IMR-90 (cell line): Measurements from ENCODE around the gene MIPEP. TPM values are rescaled to one million over a fixed set of nuclear protein-coding genes. Genes with fewer than 3 reads are reported as not detected.
A peak's percentile ranks its signal among the peaks of the same experiment; 100 is the strongest.

Source experiments
- ATAC-seq: fragments of 200-7000 bp; cut with Tn5 transposase; 2 replicates; pipeline ENCODE4 v1.9.1; 2020; ENCODE audit warnings: low read depth, mild to moderate bottlenecking, moderate library complexity
- BruUV-seq: library from RNA; stranded (reverse); fragments of 400-500 nt; replicated peaks from 2 replicates; lab custom pipeline; 2021; lab: Mats Ljungman, UMichigan
- CTCF ChIA-PET: fragments of 300-600 bp; formaldehyde crosslinking; extraction: SDS; loops from one replicate; lab custom pipeline; 2021; ENCODE audit warnings: antibody characterized with exemption; lab: Yijun Ruan, JAX
- POLR2A ChIA-PET: fragments of 300-600 bp; sonication (Branson Sonifier 250); formaldehyde crosslinking; loops from one replicate; lab custom pipeline; 2022; ENCODE audit warnings: antibody characterized with exemption; ENCODE audit not compliant: unreplicated experiment; lab: Charles Lee
- DNase-seq: peaks from one replicate; pipeline ENCODE4 v3.0.0; 2013
- H2AFZ ChIP-seq: replicated peaks from 2 replicates; pipeline ENCODE3; 2013; ENCODE audit warnings: low read length, mild to moderate bottlenecking; ENCODE audit not compliant: poor library complexity
- H2AK5ac ChIP-seq: 2 replicates; pipeline ENCODE4 v1.6.1; 2013; ENCODE audit warnings: low read depth, low read length, inconsistent platforms
- H2AK9ac ChIP-seq: replicated peaks from 2 replicates; pipeline ENCODE3; 2013; ENCODE audit warnings: mild to moderate bottlenecking, low read depth, low read length, moderate library complexity; ENCODE audit not compliant: poor library complexity
- H2BK120ac ChIP-seq: 2 replicates; pipeline ENCODE4 v1.6.1; 2013; ENCODE audit warnings: low read depth, low read length, inconsistent platforms
- H2BK15ac ChIP-seq: 3 replicates; pipeline ENCODE4 v1.6.1; 2013; ENCODE audit warnings: low read depth, low read length, inconsistent platforms
- H2BK20ac ChIP-seq: 2 replicates; pipeline ENCODE4 v1.6.1; 2013; ENCODE audit warnings: low read depth, mild to moderate bottlenecking, inconsistent platforms, low read length, moderate library complexity
- H2BK5ac ChIP-seq: 2 replicates; pipeline ENCODE4 v1.6.1; 2013; ENCODE audit warnings: mild to moderate bottlenecking, low read depth, low read length, inconsistent platforms; ENCODE audit not compliant: poor library complexity, severe bottlenecking
- H3K14ac ChIP-seq: replicated peaks from 2 replicates; pipeline ENCODE4 v1.6.1; 2013; ENCODE audit warnings: low read depth, low read length, inconsistent platforms
- H3K18ac ChIP-seq: 2 replicates; pipeline ENCODE4 v1.6.1; 2013; ENCODE audit warnings: low read depth, low read length, control low read depth
- H3K23ac ChIP-seq: 2 replicates; pipeline ENCODE4 v1.6.1; 2013; ENCODE audit warnings: low read depth, low read length, inconsistent platforms
- H3K27ac ChIP-seq: 2 replicates; pipeline ENCODE4 v1.5.1; 2013; ENCODE audit warnings: mild to moderate bottlenecking, control low read depth, low read length; ENCODE audit not compliant: insufficient read depth
- H3K27me3 ChIP-seq: 2 replicates; pipeline ENCODE4 v1.6.1; 2013; ENCODE audit warnings: low read length; ENCODE audit not compliant: control insufficient read depth, insufficient read depth
- H3K36me3 ChIP-seq: 2 replicates; pipeline ENCODE4 v1.6.1; 2013; ENCODE audit warnings: low read length, mixed read lengths; ENCODE audit not compliant: control insufficient read depth, insufficient read depth
- H3K4ac ChIP-seq: 2 replicates; pipeline ENCODE4 v1.6.1; 2013; ENCODE audit warnings: low read depth, low read length, inconsistent platforms
- H3K4me1 ChIP-seq: 2 replicates; pipeline ENCODE4 v1.6.1; 2013; ENCODE audit warnings: low read length, mixed read lengths; ENCODE audit not compliant: control insufficient read depth, insufficient read depth
- H3K4me2 ChIP-seq: 2 replicates; pipeline ENCODE4 v1.6.1; 2013; ENCODE audit warnings: low read depth, mild to moderate bottlenecking, control low read depth, low read length, moderate library complexity
- H3K4me3 ChIP-seq: 2 replicates; pipeline ENCODE4 v1.5.1; 2013; ENCODE audit warnings: low read depth, mild to moderate bottlenecking, control low read depth, low read length, moderate library complexity; ENCODE audit not compliant: insufficient read depth
- H3K56ac ChIP-seq: 2 replicates; pipeline ENCODE4 v1.6.1; 2013; ENCODE audit warnings: low read length, inconsistent platforms; ENCODE audit not compliant: insufficient read depth; ENCODE audit errors: extremely low read depth
- H3K79me1 ChIP-seq, 2 experiments: 2 replicates each; pipeline ENCODE4 v1.6.1; 2013; ENCODE audit warnings: low read length in 2 of 2, inconsistent platforms in 1 of 2, low read depth in 1 of 2
- H3K9ac ChIP-seq: 2 replicates; pipeline ENCODE4 v1.6.1; 2013; ENCODE audit warnings: low read depth, low read length, control low read depth
- H3K9me1 ChIP-seq: 2 replicates; pipeline ENCODE4 v1.6.1; 2013; ENCODE audit warnings: low read length, inconsistent platforms; ENCODE audit not compliant: insufficient read depth
- H3K9me3 ChIP-seq: 2 replicates; pipeline ENCODE4 v1.6.1; 2013; ENCODE audit warnings: low read length; ENCODE audit not compliant: control insufficient read depth, insufficient read depth
- H4K20me1 ChIP-seq: 2 replicates; pipeline ENCODE4 v1.6.1; 2013; ENCODE audit warnings: low read length, inconsistent platforms; ENCODE audit not compliant: insufficient read depth
- H4K5ac ChIP-seq: 2 replicates; pipeline ENCODE4 v1.6.1; 2013; ENCODE audit warnings: mild to moderate bottlenecking, low read depth, low read length, control low read depth
- H4K8ac ChIP-seq, 2 experiments: 2 replicates each; pipeline ENCODE4 v1.6.1; 2013; ENCODE audit warnings: low read depth in 2 of 2, low read length in 2 of 2, control low read depth in 1 of 2, inconsistent platforms in 1 of 2
- H4K91ac ChIP-seq: 2 replicates; pipeline ENCODE4 v1.6.1; 2013; ENCODE audit warnings: low read depth, low read length, inconsistent platforms; ENCODE audit not compliant: insufficient read depth
- CEBPB ChIP-seq: IDR thresholded peaks from 2 replicates; pipeline ENCODE4 v1.6.1; 2012; ENCODE audit warnings: low read depth, low read length, improper control_type of control experiment
- FOS ChIP-seq: fragments of 150-350 bp; IDR thresholded peaks from 2 replicates; pipeline ENCODE4 v1.6.1; 2016; ENCODE audit warnings: low read depth, low read length
- NFE2L2 ChIP-seq: fragments of 150-350 bp; IDR thresholded peaks from 2 replicates; pipeline ENCODE4 v1.6.1; 2016; ENCODE audit warnings: low read depth, mild to moderate bottlenecking, low read length
- POLR2A ChIP-seq: IDR thresholded peaks from 2 replicates; pipeline ENCODE4 v1.6.1; 2012; ENCODE audit warnings: mild to moderate bottlenecking, low read depth, low read length
- WGBS, 2 experiments: methylation state at CpG; one replicate each; pipeline versions ENCODE4 v1.1.5 to v1.1.7; 2013; ENCODE audit warnings: missing lambda C conversion rate in 2 of 2; ENCODE audit not compliant: insufficient read length in 1 of 2; ENCODE audit errors: extremely low coverage in 2 of 2; 5-methylcytosine and 5-hydroxymethylcytosine counted together
- dilution Hi-C: fragments of 300-500 bp; cut with HindIII; formaldehyde crosslinking; loops from one replicate; pipeline ENCODE4 v1.14.3; 2018; ENCODE audit warnings: low sequenced_read_pairs; ENCODE audit not compliant: unreplicated experiment
- in situ Hi-C: fragments of 300-500 bp; cut with MboI; formaldehyde crosslinking; loops from 3 replicates; pipeline ENCODE4 v1.14.3; 2019; ENCODE audit warnings: low sequenced_read_pairs, inconsistent platforms, mixed read lengths
- intact Hi-C: fragments of 100-400 bp; cut with micrococcal nuclease; formaldehyde crosslinking; loops from 2 replicates; pipeline ENCODE4 v1.10.0; 2022
- microRNA-seq, 2 experiments: library from miRNA; stranded (forward) in 1 of 2; unstranded in 1 of 2; fragments of 10-50 nt in 1 of 2; fragments of <30 nt in 1 of 2; gene quantifications in 1 of 2; microRNA quantifications in 1 of 2; one replicate each; pipeline versions ENCODE3 to v1.1.0; 2013 to 2020; ENCODE audit not compliant: insufficient read depth in 1 of 2, insufficient read length in 1 of 2, unreplicated experiment in 1 of 2
- polyA plus RNA-seq, 3 experiments: library from polyadenylated mRNA; depleted of rRNA; stranded (reverse); fragments of >200 nt; gene quantifications; 2 replicates each; pipeline ENCODE4 v1.2.3, GENCODE V29; 2012; ENCODE audit warnings: low replicate concordance in 1 of 3
- small RNA-seq, 5 experiments: library from RNA; depleted of rRNA; stranded (forward); fragments of <200 nt; gene quantifications; one replicate each; pipeline ENCODE3, GENCODE V24; 2012
- total RNA-seq: library from RNA; depleted of rRNA; stranded (reverse); fragments of >200 nt; gene quantifications from 2 replicates; pipeline ENCODE4 v1.2.3, GENCODE V29; 2012; rRNA removed
- TF ChIP-seq, protein P1 (sequence below): fragments of 150-350 bp; IDR thresholded peaks from 2 replicates; pipeline ENCODE4 v1.6.1; 2017; ENCODE audit warnings: mild to moderate bottlenecking, antibody characterized with exemption, low read length, low read depth

The MIPEP gene
- total and polyA plus RNA-seq, 2 of the 4 experiments (the other 2 are of a cell fraction) = 15.0 to 21.5 TPM

DNA sequence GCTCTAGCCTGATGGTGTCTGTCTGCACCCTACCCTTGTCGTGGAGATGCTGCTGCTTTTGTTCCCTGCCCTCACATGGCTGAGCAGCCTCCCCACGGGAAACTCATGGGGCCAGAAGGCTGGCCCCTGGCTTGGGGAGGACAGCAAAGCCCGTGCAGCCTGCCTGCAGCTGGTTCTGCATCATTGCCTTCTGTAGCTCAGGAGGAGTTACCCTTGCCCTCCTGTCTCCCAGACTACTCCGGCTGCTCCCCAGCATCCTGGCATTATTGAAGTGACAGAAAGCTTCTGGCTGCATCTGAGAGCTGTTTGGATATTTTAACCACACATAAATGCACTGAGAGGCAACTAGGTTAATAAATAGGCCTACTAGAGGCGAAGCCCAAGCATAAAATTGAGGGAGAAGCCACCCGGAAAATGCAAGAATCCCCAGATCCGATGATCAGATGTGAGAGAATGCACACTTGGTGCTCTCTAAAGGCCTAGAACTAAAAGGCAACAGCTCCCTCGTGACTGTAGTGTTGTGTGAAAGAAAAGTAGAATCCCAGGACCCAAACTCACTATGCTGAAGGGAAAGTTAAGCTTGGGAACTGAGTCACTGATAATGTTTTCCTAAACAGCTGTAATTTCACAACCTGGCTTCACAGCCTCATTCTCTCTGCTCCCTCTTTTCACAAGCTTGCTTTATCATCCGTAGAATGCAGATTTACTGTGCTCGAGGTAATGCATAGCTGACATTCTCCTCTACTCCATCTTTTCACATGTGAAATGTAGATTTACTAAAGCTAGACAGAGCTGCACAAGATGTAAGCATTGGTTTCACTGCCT is 208.1 kb downstream of the MIPEP start:
- peak; percentile 46 for TF ChIP-seq FOS
- peak; percentile 92 for TF ChIP-seq CEBPB
- peak; percentile 57; the same call in 1 of the 2 replicates for TF ChIP-seq NFE2L2
- TF ChIP-seq, protein P1, sequence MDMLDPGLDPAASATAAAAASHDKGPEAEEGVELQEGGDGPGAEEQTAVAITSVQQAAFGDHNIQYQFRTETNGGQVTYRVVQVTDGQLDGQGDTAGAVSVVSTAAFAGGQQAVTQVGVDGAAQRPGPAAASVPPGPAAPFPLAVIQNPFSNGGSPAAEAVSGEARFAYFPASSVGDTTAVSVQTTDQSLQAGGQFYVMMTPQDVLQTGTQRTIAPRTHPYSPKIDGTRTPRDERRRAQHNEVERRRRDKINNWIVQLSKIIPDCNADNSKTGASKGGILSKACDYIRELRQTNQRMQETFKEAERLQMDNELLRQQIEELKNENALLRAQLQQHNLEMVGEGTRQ = 0 out of 2 replicates have a peak, but pooled peaks have one; percentile 11
- no peak for TF ChIP-seq POLR2A
- peak overlapping the region; percentile 84 for H2BK5ac ChIP-seq
- H2BK15ac ChIP-seq = peak overlapping the region; percentile 98; the same call in 2 of the 3 replicates
- peak overlapping the region; percentile 92 for H2BK120ac ChIP-seq
- peak overlapping the region; percentile 18 for H2AK9ac ChIP-seq
- peak overlapping the region; percentile 90 for H4K91ac ChIP-seq
- no peak overlapping the region for H3K4me3 ChIP-seq
- peak overlapping the region; percentile 88 for H3K14ac ChIP-seq
- H3K79me1 ChIP-seq = peaks cover 0 to 11% of the 10 kb centered on the region in 2 experiments; a peak in 2 of 4 replicates
- ChIA-PET CTCF (interaction anchor here (0.6 to 1.9 kb wide), 3 partner anchors 24 to 208 kb away, joined by 3 to 4 read pairs (median 3); partner anchors contain the start of gene MIPEP), POLR2A (no interaction called here)
- H4K8ac ChIP-seq = peak overlapping the region; percentile 56 to 57
- DNase-seq (peak; percentile 91), ATAC-seq (peak; percentile 60)
- peak overlapping the region; percentile 2; the same call in 1 of the 2 replicates for H3K4me2 ChIP-seq
- peak overlapping the region; percentile 41 for H3K9ac ChIP-seq
- peak overlapping the region; percentile 80 for H2AK5ac ChIP-seq
- H3K9me1 ChIP-seq = peaks cover 8% of the 10 kb centered on the region
- peak overlapping the region; percentile 86 for H3K4ac ChIP-seq
- dilution Hi-C loops = no loop called here
- intact Hi-C loops = loop anchor here (10.0 kb wide), 1 partner anchor 306 kb away; no protein-coding TSS in a partner anchor
- no peaks in the 10 kb centered on the region for H3K9me3 ChIP-seq
- WGBS, 2 experiments = 81% methylated on average over 5 of the region's 10 CpGs; no CpG with 5 or more reads in 1 of the 2 experiments
- peak overlapping the region; percentile 49; the same call in 1 of the 2 replicates for H3K56ac ChIP-seq
- H3K36me3 ChIP-seq = peaks cover 9% of the 10 kb centered on the region; the same call in 1 of the 2 replicates
- H3K18ac ChIP-seq = peak overlapping the region; percentile 88
- peak overlapping the region; percentile 85; the same call in 1 of the 2 replicates for H3K23ac ChIP-seq
- H3K27ac ChIP-seq = peak overlapping the region; percentile 96
- no TSS peak for BruUV-seq
- peak overlapping the region; percentile 73 for H4K5ac ChIP-seq
- no peaks in the 10 kb centered on the region for H4K20me1 ChIP-seq
- peaks cover 34% of the 10 kb centered on the region for H3K4me1 ChIP-seq
- H2BK20ac ChIP-seq = peak overlapping the region; percentile 82
- peak overlapping the region; percentile 68 for H2AFZ ChIP-seq
- H3K27me3 ChIP-seq = no peaks in the 10 kb centered on the region
- in situ Hi-C loops = no loop called here

Small RNA genes lying within 50 kb of the gene (microRNA-seq; reads per million reads assigned to microRNA genes)
- not detected for gene MTCO3P2 (ENCODE audit: insufficient read depth, insufficient read length)

Small RNA genes lying within 50 kb of the gene (small RNA-seq; reads per million reads assigned to genes)
- 0 reads per million in 5 experiments for gene MTCO3P2

Other genes with a start within 250 kb of the MIPEP start
- 0.56 and 0.72 TPM in 2 replicates for gene C1QTNF9B, start 8.1 kb upstream of the MIPEP start, total RNA-seq
- 0.79 and 1.1 TPM in 2 replicates for gene C1QTNF9B, start 8.1 kb upstream of the MIPEP start, polyA plus RNA-seq (2012; rRNA removed)